ENCODE results near the gene ARL6.
"Not testable (repeated sequence)": the region's sequence is repeated elsewhere in the genome, so short reads cannot be mapped to it uniquely, and the experiment has no call there.

The ARL6 gene

GRCh38 chr3:97821774-97822358 is 57.3 kb downstream of the ARL6 start, which contains the start of gene CRYBG3:
Gene CRYBG3 (plus strand): TSS chr3:97822011. CDS start chr3:97822207, 196 bp downstream.
- peak; percentile 87 for DNase-seq

GRCh38 chr3:97822359-97822775 is 57.8 kb downstream of the ARL6 start:
- DNase-seq: no peak

GRCh38 chr3:97823046-97824004 is 58.8 kb downstream of the ARL6 start:
- no peak for DNase-seq

GRCh38 chr3:97825101-97825500 is 60.5 kb downstream of the ARL6 start:
- no peak for DNase-seq

GRCh38 chr3:97827741-97828471 is 63.3 kb downstream of the ARL6 start:
- no peak for DNase-seq

GRCh38 chr3:97829198-97829597 is 64.6 kb downstream of the ARL6 start:
- no peak for DNase-seq

GRCh38 chr3:97830638-97831037 is 66.1 kb downstream of the ARL6 start:
- DNase-seq: no peak

GRCh38 chr3:97831140-97831539 is 66.6 kb downstream of the ARL6 start:
- DNase-seq: no peak

GRCh38 chr3:97833184-97833583 is 68.6 kb downstream of the ARL6 start:
- not testable (repeated sequence) for DNase-seq

GRCh38 chr3:97835761-97836160 is 71.2 kb downstream of the ARL6 start:
- DNase-seq: no peak

- DNase-seq: no peak
Measured at GRCh38 chr3:97838393-97838792, 73.8 kb downstream of the ARL6 start.

- DNase-seq: no peak
Measured at GRCh38 chr3:97839944-97840343, 75.4 kb downstream of the ARL6 start.

GRCh38 chr3:97841304-97841703 is 76.7 kb downstream of the ARL6 start:
- DNase-seq: no peak

- DNase-seq: no peak
Measured at GRCh38 chr3:97841956-97842355, 77.4 kb downstream of the ARL6 start.

GRCh38 chr3:97848779-97849178 is 84.2 kb downstream of the ARL6 start:
- DNase-seq: no peak

Data from activated CD4-positive, alpha-beta T cell treated with anti-CD3 and anti-CD28 coated beads, Interleukin-2, amount 50 U/mL, for 16 hours (primary cell).